HepG2 (cell line): ENCODE data around the gene MXD3. TPM values are rescaled to one million over a fixed set of nuclear protein-coding genes. Genes with fewer than 3 reads are reported as not detected.

Experiments
- ARNT2 ChIP-seq: sonication (generic); formaldehyde crosslinking; IDR thresholded peaks from 2 replicates; pipeline ENCODE4 v1.8.0; 2022; ENCODE audit warnings: mild to moderate bottlenecking, low read depth, missing genetic modification reagents, moderate library complexity
- CAMTA2 ChIP-seq: sonication (generic); formaldehyde crosslinking; IDR thresholded peaks from 2 replicates; pipeline ENCODE4 v1.4.0; 2020; ENCODE audit warnings: mild to moderate bottlenecking, missing genetic modification reagents, borderline replicate concordance
- FIP1L1 ChIP-seq: fragments of 200-400 bp; formaldehyde crosslinking; IDR thresholded peaks from 2 replicates; pipeline ENCODE4 v1.6.1; 2018; ENCODE audit warnings: low read depth, mild to moderate bottlenecking, low read length, moderate library complexity, borderline replicate concordance; ENCODE audit not compliant: insufficient read depth
- HOXA7 ChIP-seq: sonication (generic); formaldehyde crosslinking; IDR thresholded peaks from 2 replicates; pipeline ENCODE4 v1.8.1; 2022; ENCODE audit warnings: mild to moderate bottlenecking, missing genetic modification reagents, moderate library complexity
- MXD4 ChIP-seq: IDR thresholded peaks from 2 replicates; pipeline ENCODE4 v1.6.1; 2016; ENCODE audit warnings: mild to moderate bottlenecking, missing biosample characterization, missing genetic modification reagents
- NRL ChIP-seq: sonication (generic); formaldehyde crosslinking; IDR thresholded peaks from 2 replicates; pipeline ENCODE4 v1.5.0; 2020; ENCODE audit warnings: missing genetic modification reagents, mild to moderate bottlenecking, moderate library complexity, borderline replicate concordance
- PHF20 ChIP-seq: sonication (generic); formaldehyde crosslinking; IDR thresholded peaks from 2 replicates; pipeline ENCODE4 v1.5.0; 2020; ENCODE audit warnings: mild to moderate bottlenecking, missing genetic modification reagents
- RBAK ChIP-seq: sonication (generic); formaldehyde crosslinking; IDR thresholded peaks from 2 replicates; pipeline ENCODE4 v1.5.1; 2020; ENCODE audit warnings: mild to moderate bottlenecking, missing genetic modification reagents
- TAF1 ChIP-seq: sonication (generic); formaldehyde crosslinking; IDR thresholded peaks from 2 replicates; pipeline ENCODE4 v1.4.0; 2020; ENCODE audit warnings: missing genetic modification reagents
- TBL1XR1 ChIP-seq: fragments of 150-350 bp; IDR thresholded peaks from 2 replicates; pipeline ENCODE4 v1.6.1; 2014; ENCODE audit warnings: borderline replicate concordance, low read length; ENCODE audit not compliant: partially characterized antibody
- TP53 ChIP-seq: sonication (generic); formaldehyde crosslinking; conservative IDR thresholded peaks from 2 replicates; pipeline ENCODE4 v1.4.0; 2020; ENCODE audit warnings: missing genetic modification reagents
- XBP1 ChIP-seq: sonication (generic); formaldehyde crosslinking; IDR thresholded peaks from 2 replicates; pipeline ENCODE4 v1.5.0; 2020; ENCODE audit warnings: missing genetic modification reagents
- ZBTB38 ChIP-seq: sonication (generic); formaldehyde crosslinking; IDR thresholded peaks from 2 replicates; pipeline ENCODE4 v1.5.1; 2020; ENCODE audit warnings: mild to moderate bottlenecking, missing genetic modification reagents
- polyA plus RNA-seq, 8 experiments: library from polyadenylated mRNA; depleted of rRNA in 3 of 8; stranded (reverse) in 7 of 8; unstranded in 1 of 8; fragments of >200 nt; fragmentation: Illumina TruSeq in 4 of 8; extraction: Trizol in 4 of 8; gene quantifications; 2 replicates each; pipeline versions ENCODE4 v1.2.1 to v1.2.3, GENCODE V29; 2011 to 2016; ENCODE audit warnings: low read depth in 4 of 8, missing spikeins in 1 of 8, mixed read lengths in 1 of 8; ENCODE audit not compliant: insufficient read depth in 1 of 8
- total RNA-seq, 5 experiments: library from RNA; depleted of rRNA; stranded (reverse); fragments of >200 nt; fragmentation: Illumina TruSeq; extraction: Trizol; gene quantifications; 2 replicates each; pipeline ENCODE4 v1.2.3, GENCODE V29; 2016; ENCODE audit warnings: low read depth in 1 of 5
- TF ChIP-seq, protein P1 (sequence below): sonication (generic); formaldehyde crosslinking; IDR thresholded peaks from 2 replicates; pipeline ENCODE4 v1.5.0; 2020; ENCODE audit warnings: mild to moderate bottlenecking, missing genetic modification reagents
- TF ChIP-seq, protein P2 (sequence below): sonication (generic); formaldehyde crosslinking; IDR thresholded peaks from 2 replicates; pipeline ENCODE4 v1.5.0; 2020; ENCODE audit warnings: missing genetic modification reagents, mild to moderate bottlenecking, borderline replicate concordance
- TF ChIP-seq, protein P3 (sequence below): IDR thresholded peaks from 2 replicates; pipeline ENCODE4 v1.6.1; 2016; ENCODE audit warnings: missing genetic modification reagents, missing compliant biosample characterization
- TF ChIP-seq, protein P4 (sequence below), 2 experiments: IDR thresholded peaks; 2 replicates each; pipeline ENCODE4 v1.6.1; 2011 to 2012; ENCODE audit warnings: low read length in 2 of 2, borderline replicate concordance in 1 of 2, low read depth in 1 of 2, mild to moderate bottlenecking in 1 of 2, moderate library complexity in 1 of 2
- TF ChIP-seq, protein P5 (sequence below): sonication (generic); formaldehyde crosslinking; conservative IDR thresholded peaks from 2 replicates; pipeline ENCODE4 v1.8.1; 2023; ENCODE audit warnings: missing genetic modification reagents
- TF ChIP-seq, protein P6 (sequence below): sonication (generic); formaldehyde crosslinking; conservative IDR thresholded peaks from 2 replicates; pipeline ENCODE4 v1.5.0; 2020; ENCODE audit warnings: missing genetic modification reagents

The MXD3 gene
- total and polyA plus RNA-seq, 2 of the 13 experiments (the other 11 are each of a cell fraction or from before 2014, with no cell fraction given), result 10.5 to 12.8 TPM

DNA sequence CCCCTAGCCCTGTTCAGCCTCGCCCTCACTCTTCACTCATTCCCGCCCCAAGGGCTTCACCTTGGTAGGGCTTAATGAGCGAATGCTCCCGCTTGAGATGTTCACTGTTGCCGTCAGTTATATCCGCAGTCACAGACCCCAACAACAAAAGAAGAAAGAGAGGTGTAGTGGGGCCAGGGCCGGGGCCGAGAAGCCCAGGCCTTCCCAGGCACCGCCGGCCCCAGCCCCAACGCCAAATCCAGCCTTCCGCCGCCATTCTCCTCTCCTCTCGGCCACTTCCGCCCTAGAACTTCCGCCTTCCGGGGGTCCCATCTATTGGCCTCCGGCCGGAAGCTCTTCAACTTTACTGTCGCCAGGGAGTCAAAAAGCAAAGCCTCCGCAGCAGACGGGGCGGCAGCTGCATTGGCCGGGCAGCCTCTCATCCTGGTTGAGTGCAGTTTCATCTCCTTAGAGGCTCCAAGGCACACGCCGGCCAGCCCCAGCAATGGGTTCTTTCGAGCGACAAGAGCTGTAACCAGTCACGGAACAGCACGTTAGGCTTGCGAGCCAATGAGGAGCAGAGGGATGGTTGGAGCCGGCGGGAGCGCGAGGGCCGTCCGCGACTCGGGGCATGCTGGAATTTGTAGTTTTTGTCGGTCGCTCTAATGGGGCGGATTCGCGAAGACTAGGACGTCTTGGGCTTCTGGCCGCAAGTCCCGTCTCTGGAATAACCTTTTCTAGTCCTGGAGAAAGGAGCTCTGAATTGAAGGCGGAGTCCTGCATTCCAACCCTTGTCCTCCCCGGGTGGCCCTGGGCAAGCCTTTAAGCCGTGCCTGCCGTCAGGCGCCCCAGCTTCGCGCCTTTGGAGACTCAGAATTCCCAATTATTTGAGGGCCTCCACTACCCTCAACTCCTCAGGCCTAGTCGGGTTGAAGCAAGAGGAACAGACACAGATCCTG is 40.0 kb upstream of the MXD3 start, which contains the start of gene LMAN2 (continued):
- TF ChIP-seq MXD4 (CRISPR knock-in tag), result 0 out of 2 replicates have a peak, but pooled peaks have one; percentile 34
- TF ChIP-seq, protein P1, sequence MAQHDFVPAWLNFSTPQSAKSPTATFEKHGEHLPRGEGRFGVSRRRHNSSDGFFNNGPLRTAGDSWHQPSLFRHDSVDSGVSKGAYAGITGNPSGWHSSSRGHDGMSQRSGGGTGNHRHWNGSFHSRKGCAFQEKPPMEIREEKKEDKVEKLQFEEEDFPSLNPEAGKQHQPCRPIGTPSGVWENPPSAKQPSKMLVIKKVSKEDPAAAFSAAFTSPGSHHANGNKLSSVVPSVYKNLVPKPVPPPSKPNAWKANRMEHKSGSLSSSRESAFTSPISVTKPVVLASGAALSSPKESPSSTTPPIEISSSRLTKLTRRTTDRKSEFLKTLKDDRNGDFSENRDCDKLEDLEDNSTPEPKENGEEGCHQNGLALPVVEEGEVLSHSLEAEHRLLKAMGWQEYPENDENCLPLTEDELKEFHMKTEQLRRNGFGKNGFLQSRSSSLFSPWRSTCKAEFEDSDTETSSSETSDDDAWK, result no peak
- peak; percentile 98 for TF ChIP-seq PHF20 (CRISPR knock-in tag)
- peak; percentile 97 for TF ChIP-seq ZBTB38
- TF ChIP-seq TBL1XR1, result peak; percentile 64
- TF ChIP-seq NRL, result no peak
- TF ChIP-seq XBP1 (CRISPR knock-in tag), result peak; percentile 94; the same call in 1 of the 2 replicates
- TF ChIP-seq, protein P2, sequence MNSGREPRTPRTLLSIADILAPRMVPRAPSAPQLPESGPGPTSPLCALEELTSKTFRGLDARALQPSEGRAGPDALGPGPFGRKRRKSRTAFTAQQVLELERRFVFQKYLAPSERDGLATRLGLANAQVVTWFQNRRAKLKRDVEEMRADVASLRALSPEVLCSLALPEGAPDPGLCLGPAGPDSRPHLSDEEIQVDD (CRISPR knock-in tag), result no peak; the same call in 1 of the 2 replicates
- TF ChIP-seq ARNT2 (CRISPR knock-in tag), result peak; percentile 83
- TF ChIP-seq, protein P3, sequence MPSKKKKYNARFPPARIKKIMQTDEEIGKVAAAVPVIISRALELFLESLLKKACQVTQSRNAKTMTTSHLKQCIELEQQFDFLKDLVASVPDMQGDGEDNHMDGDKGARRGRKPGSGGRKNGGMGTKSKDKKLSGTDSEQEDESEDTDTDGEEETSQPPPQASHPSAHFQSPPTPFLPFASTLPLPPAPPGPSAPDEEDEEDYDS (CRISPR knock-in tag), result peak; percentile 41; the same call in 1 of the 2 replicates
- TF ChIP-seq HOXA7 (CRISPR knock-in tag), result no peak
- TF ChIP-seq FIP1L1, result no peak
- TF ChIP-seq, protein P4, sequence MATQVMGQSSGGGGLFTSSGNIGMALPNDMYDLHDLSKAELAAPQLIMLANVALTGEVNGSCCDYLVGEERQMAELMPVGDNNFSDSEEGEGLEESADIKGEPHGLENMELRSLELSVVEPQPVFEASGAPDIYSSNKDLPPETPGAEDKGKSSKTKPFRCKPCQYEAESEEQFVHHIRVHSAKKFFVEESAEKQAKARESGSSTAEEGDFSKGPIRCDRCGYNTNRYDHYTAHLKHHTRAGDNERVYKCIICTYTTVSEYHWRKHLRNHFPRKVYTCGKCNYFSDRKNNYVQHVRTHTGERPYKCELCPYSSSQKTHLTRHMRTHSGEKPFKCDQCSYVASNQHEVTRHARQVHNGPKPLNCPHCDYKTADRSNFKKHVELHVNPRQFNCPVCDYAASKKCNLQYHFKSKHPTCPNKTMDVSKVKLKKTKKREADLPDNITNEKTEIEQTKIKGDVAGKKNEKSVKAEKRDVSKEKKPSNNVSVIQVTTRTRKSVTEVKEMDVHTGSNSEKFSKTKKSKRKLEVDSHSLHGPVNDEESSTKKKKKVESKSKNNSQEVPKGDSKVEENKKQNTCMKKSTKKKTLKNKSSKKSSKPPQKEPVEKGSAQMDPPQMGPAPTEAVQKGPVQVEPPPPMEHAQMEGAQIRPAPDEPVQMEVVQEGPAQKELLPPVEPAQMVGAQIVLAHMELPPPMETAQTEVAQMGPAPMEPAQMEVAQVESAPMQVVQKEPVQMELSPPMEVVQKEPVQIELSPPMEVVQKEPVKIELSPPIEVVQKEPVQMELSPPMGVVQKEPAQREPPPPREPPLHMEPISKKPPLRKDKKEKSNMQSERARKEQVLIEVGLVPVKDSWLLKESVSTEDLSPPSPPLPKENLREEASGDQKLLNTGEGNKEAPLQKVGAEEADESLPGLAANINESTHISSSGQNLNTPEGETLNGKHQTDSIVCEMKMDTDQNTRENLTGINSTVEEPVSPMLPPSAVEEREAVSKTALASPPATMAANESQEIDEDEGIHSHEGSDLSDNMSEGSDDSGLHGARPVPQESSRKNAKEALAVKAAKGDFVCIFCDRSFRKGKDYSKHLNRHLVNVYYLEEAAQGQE (IDR thresholded peaks at IDR 0.05; ENCODE audit: borderline replicate concordance in 1 of 2, low read depth in 1 of 2, low read length in 2 of 2), result no peak
- TF ChIP-seq, protein P5, sequence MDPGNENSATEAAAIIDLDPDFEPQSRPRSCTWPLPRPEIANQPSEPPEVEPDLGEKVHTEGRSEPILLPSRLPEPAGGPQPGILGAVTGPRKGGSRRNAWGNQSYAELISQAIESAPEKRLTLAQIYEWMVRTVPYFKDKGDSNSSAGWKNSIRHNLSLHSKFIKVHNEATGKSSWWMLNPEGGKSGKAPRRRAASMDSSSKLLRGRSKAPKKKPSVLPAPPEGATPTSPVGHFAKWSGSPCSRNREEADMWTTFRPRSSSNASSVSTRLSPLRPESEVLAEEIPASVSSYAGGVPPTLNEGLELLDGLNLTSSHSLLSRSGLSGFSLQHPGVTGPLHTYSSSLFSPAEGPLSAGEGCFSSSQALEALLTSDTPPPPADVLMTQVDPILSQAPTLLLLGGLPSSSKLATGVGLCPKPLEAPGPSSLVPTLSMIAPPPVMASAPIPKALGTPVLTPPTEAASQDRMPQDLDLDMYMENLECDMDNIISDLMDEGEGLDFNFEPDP (CRISPR knock-in tag), result no peak
- peak; percentile 89; the same call in 1 of the 2 replicates for TF ChIP-seq TAF1 (CRISPR knock-in tag)
- TF ChIP-seq, protein P6, sequence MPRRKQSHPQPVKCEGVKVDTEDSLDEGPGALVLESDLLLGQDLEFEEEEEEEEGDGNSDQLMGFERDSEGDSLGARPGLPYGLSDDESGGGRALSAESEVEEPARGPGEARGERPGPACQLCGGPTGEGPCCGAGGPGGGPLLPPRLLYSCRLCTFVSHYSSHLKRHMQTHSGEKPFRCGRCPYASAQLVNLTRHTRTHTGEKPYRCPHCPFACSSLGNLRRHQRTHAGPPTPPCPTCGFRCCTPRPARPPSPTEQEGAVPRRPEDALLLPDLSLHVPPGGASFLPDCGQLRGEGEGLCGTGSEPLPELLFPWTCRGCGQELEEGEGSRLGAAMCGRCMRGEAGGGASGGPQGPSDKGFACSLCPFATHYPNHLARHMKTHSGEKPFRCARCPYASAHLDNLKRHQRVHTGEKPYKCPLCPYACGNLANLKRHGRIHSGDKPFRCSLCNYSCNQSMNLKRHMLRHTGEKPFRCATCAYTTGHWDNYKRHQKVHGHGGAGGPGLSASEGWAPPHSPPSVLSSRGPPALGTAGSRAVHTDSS (CRISPR knock-in tag), result no peak
- TF ChIP-seq RBAK, result no peak
- TF ChIP-seq TP53, result no peak; the same call in 1 of the 2 replicates
- no peak for TF ChIP-seq CAMTA2 (CRISPR knock-in tag)
